ENCODE measurements around the gene NEMP1.

GRCh38 chr12:57044468-57044867 lies 34.1 kb downstream of the NEMP1 start:
- TF ChIP-seq CTCF (IDR thresholded peaks at IDR 0.05) (no peak), POLR2A (IDR thresholded peaks at IDR 0.05) (no peak)

Data from transverse colon (tissue), 3 donors.